Caki2 (cell line): ENCODE measurements around the gene EPAS1. TPM values are rescaled to one million over a fixed set of nuclear protein-coding genes. Genes with fewer than 3 reads are reported as not detected.

Source experiments
- DNase-seq: peaks from one replicate; pipeline ENCODE4 v3.0.0-alpha.2; 2015; ENCODE audit warnings: low read depth
- in situ Hi-C: cut with HindIII; loops from 2 replicates; pipeline ENCODE4 v1.10.0; 2016; ENCODE audit warnings: low sequenced_read_pairs, low pct_unique_long_range_greater_than_20kb, mixed read lengths
- total RNA-seq: library from RNA; depleted of rRNA; stranded (reverse); fragments of >200 nt; shearing (Covaris generic); gene quantifications from 2 replicates; pipeline ENCODE4 v1.2.3, GENCODE V29; 2014; ENCODE audit warnings: low replicate concordance

The EPAS1 gene
- total RNA-seq, 1 experiment from 2014 or later = 3.7 TPM

DNA sequence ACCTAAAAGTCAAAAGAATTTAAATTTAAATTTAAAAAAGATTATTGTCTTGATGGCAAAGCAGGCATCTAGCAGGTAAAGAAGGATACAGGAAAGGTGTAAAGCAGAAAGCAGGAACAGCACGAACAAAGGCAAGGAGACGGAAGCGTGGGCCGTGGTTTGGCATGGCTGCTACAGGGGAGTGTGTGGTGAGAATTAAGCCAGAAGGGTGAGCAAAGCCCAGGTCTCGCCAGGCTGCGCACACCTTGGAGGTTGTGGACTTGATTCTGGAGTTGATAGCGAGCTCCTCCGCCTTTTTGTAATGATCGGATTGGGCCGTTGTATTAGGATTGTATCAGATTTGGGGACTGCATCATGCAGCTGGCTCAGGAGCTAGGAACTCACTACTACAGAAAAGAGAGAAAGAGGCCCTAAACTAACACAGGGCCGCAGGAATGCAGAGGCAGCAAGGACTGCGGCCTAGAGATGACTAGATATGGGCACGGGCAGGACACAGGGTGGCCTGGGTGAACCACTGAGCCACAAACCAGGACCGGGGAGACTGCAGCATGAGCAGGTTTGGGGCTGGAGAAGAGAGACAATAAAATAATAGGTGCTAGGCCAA, 110.7 kb downstream of the EPAS1 start:
- no peak for DNase-seq
- in situ Hi-C loops = no loop called here

DNA sequence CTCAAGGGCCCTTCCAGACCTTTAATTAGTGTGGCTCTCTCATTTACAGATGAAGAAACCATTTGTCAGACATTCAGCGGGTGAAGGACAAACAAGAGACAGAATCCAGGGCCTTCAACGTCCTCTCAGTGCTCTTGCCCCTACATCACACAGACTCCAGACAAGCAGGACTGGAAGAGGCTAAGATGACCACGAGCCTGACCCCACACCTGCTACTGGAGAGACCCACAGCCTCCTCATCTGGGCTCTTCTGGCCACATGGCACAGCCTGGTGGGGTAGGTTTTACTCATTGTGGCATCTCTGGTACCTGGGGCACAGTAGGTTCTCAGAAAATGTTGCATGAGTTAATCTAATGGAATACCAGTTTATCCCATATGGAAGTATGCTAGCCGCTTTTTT, 112.5 kb downstream of the EPAS1 start:
- in situ Hi-C loops = no loop called here
- no peak for DNase-seq

DNA sequence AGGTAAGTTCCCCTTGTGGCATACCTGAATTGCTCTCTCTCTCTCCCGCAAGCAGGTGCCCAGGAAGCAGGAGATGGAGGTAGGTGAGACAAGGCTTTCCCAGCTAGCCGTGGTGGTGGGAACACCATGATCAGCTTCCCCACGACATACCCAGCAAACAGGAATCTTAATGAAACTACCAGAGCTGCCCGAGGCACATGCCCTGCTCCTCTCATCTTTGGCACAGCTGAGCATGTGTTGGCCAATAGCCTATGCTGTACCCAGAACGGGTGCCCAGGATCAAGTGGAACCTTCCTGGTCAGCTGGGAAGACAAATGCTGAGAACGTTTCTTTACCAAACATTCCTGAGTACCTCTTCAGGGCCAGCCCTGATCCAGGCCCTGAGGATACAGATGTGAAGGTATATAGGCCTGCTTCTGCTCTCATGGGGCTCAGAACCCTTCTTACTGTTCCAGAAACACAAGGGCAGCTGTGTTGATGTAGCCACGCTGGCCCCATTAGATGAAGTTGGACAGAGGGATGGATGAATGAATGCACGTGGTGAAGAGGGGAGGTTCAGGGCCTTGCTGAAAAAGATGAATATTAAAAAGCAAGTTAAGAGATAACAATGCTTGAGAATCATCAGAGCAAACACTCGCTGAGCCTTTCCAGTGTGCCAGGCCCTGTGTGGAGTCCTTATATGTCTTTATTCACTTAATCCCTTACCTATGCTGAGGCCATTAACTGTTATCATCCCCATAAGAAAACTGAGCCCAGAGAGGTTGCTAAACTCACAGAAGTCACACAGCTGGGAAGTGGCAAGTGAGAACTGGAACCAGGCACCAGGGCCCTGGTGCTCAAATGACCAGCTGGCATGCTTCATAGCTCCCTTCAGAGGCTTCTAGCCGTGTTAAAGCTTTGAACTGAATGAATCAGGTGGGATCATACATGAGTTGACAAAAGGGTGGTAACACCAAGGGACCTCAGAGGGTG, 113.4 kb downstream of the EPAS1 start:
- DNase-seq = no peak
- in situ Hi-C loops = no loop called here

DNA sequence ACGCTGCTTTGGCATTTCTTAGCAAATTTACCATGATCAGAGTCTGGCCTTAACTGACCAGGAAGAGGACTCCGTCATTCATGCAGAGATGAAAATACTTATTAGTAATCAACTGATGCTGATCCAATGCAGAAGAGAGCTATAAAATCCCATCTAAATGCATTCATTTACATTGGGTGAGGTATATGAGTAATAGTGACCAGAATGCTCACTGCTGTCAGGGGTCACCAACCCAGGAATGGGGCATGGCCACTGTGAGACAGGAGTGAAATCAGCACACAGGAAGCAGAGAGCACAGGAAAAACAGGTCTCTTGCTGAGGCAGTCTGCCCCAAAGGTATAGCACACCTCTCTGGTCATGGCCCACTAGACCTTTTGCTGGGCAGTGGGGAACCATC, 114.0 kb downstream of the EPAS1 start:
- DNase-seq = peak; percentile 57
- in situ Hi-C loops = no loop called here

DNA sequence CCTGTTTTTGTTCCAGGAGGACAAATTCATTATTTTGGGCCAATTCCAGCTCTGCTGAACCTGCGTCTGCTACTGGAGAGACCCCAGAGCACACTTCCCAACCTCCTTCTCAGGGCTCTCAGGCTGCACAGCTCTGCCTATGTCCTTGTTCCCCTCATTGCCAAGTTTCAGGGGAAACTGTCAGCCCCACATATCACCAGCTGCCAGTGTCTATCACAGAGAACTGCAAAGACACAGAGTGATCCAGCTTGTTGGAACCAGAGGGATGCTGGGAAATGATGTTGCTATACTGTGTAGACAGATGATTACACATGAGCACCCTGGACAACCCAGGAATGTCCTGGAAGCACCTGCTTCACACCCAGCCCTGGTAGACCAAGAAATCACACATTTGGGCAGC, 114.8 kb downstream of the EPAS1 start:
- in situ Hi-C loops = no loop called here
- no peak for DNase-seq

DNA sequence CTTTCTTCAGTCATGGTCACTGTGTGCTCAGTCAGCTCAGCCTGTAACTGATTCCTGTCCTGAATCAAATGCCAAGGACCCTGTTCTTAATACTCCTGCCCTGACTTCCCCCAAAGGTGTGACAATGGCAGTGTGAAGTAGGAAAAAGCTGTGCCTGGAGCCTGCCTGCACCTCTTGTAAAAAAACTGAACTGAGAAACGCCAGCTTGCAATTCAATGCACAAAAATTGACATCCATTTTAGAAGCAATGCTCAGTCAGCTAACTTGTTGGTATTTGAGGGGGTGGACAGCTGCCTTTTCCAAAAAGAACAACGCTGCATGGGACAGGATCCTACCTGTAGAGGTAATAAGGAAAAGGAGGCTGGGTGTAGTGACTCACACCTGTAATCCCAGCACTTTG, 115.9 kb downstream of the EPAS1 start:
- no peak for DNase-seq
- in situ Hi-C loops = no loop called here

DNA sequence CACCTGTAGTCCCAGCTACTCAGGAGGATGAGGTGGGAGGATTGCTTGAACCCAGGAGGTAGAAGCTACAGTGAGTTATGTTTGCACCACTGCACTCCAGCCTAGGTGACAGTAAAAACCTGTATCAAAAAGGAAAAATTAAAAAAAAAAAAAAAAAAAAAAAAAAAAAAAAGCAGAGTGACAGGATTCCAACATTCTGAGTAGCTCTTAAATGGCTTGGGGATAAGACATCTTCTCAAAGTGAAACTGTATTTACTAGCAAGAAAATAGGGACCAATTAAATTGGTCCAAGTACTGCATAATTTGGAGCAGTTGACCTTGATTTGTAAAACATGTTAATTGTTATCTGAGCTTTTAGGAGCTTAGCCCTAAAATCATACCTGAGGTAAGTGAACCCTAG, 116.4 kb downstream of the EPAS1 start:
- no peak for DNase-seq
- in situ Hi-C loops = no loop called here

DNA sequence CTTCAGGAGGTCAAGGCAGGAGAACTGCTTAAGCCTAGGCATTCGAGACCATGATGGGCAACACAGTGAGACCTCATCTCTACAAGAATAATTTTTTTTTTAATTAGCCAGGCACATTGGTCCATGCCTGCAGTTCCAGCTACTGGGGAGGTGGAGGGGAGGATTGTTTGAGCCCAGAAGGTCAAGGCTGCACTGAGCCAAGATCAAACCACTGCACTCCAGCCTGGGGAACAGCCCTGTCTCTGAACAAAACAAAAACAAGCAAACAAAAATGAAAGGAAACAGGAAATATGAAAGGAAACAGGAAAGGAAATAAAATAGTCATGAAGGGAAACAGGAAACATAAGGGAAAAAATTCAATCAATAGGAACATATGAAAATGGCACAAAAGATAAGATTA, 117.5 kb downstream of the EPAS1 start:
- in situ Hi-C loops = no loop called here
- DNase-seq = no peak

DNA sequence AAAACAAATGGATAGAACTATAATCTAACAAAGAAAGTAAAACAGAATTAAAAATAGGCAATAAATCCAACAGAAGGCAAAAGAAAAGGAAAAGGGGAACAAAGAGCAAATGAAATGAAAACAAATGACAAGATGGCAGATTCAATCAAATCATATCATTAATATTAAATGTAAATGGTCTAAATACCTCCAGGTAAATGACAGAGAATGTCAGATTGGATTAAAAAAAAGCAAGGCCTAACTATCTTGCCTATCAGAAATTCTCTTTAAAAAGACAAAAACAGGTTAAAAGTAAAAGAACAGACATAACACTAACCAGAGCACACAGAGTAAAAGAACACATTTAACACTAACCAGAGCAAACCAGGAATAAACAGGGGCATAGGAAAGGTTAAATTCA, 119.1 kb downstream of the EPAS1 start:
- in situ Hi-C loops = no loop called here
- no peak for DNase-seq

DNA sequence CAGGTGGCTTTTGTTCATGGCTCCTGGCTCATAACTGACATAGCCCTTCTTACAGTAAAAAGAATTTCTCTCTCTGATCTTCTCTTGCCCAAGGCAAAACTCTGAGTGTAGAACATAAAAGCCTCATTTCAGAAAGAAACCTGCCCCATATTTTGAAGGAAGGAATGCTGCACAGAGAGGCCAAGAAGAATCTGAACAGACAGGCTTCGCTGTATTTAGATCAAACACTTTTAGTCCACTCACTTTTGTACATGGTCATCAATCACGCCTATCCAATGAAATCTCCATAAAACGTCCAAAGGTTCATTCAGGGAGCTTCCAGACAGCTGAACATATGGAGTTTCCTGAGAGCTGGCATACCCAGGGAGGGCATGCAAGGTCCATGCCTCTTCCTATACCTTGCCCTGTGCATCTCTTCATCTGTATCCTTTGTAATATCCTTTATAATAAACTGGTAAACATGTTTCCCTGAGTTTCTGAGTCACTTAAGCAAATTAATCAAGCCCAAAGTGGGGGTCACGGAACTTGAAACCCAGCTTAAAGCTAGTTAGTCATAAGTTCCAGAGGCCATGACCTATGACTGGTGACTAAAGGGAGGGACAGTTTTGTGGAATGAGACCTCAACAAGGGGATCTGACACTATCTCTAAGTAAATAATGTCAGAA, 119.7 kb downstream of the EPAS1 start:
- no peak for DNase-seq

DNA sequence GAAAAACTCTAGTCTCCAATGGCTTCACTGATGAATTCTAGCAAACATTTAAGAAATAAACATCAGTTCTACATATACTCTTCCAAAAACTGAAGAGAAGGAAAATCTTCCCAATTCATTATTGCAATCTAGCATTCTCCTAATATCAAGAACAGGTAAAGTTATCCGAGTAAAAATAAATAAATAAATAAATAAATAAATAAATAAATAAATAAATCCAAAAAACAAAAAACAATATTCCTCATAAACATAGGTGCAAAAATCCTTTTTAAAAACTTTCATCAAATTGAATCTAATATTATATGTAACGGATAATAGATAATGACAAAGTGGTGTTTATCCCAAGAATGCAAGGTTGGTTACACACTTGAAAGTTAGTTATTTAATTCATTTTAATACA, 123.7 kb downstream of the EPAS1 start:
- in situ Hi-C loops = no loop called here

More for the DNA sequence above, 119.7 kb downstream of the EPAS1 start:
- in situ Hi-C loops = no loop called here

DNA sequence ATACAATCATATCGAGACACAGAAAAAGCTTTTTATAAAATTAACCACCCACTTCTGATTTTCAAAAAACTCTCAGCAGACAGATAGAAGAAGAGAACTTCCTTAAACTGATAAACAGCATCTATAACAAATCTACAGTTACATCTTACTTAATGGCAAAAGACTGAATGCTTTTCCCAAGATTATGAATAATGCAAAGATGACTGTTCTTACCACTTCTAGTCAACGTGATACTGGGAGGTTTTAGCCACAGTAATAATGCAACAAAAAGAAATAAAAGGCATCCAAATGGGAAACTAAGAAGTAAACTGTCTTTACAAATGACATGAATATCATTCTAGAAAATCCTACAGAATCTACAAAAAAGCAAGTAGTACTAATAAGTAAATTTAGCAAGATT, 124.2 kb downstream of the EPAS1 start:
- in situ Hi-C loops = no loop called here
- DNase-seq = no peak

More for the DNA sequence above, 123.7 kb downstream of the EPAS1 start:
- no peak for DNase-seq

DNA sequence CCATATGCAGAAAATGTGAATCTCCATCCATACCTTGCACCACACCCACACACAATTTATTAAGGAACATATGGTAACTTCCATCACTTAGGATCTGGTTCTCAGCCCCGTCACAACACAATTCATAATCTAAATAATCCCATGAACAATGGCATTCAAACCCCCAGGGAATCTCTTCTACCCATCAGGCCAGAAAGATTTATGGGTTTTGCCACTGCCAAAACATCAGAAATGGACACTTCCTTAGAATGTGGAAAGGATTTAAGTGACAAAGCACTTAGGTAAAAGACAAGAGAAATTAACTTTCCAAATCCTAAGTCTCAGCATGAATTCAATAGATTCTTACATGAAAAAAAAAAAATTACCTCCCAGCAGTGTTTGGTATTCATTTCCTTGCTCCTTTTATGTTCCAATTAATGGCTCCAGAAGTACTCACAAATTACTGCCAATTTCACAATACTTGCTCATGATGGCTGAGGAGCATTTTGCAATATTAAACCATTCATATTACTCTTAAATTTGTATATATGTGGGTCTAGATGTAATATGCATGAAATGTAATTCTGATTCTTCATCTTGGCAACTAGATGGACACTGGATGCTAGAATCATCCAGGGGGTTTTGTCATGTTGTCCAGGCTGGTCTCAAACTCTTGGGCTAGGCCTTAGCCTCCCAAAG, 125.6 kb downstream of the EPAS1 start:
- in situ Hi-C loops = no loop called here
- no peak for DNase-seq

DNA sequence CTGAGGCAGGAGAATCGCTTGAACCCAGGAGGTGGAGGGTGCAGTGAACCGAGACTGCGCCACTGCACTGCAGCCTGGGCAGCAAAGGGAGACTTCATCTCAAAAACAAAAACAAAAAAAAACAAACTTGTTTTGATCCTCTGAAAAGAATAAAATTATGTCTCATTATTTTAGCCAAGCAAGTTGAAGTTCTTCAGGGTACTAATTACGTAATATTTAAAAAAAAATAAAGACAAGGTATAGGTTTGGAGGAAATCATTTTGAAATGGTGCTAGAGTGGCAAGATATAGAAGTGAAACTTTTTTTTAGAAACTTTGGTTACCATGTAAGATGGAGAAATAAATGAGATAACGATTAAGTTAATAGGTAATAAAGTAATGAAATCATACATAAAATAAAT, 127.7 kb downstream of the EPAS1 start:
- DNase-seq = no peak
- in situ Hi-C loops = no loop called here

DNA sequence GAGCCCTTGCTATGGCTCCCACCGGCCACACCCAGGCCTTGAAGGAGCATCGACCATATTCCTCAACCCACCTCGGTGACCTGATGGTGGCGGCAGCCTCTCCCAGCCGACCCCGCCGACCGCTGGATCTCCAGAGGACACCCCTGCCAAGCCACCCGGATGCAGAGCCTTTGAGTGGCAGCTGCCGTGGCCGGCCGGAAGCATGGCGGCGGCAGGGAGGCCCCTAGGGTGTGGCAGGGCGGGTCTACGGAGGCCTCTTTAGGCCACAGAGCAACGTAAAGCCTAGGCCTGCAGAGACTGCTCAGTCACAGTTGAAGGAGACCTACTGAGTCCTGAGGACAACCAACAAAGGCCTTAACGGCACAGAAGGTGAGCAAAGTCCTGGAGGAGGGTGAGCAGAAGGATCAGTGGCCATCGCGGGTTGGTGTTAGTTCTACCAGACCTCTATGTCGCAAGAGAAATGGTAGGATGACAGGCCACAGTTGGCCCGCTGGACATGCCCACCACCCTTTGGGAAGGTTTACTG, 131.8 kb downstream of the EPAS1 start:
- DNase-seq = no peak
- in situ Hi-C loops = no loop called here

DNA sequence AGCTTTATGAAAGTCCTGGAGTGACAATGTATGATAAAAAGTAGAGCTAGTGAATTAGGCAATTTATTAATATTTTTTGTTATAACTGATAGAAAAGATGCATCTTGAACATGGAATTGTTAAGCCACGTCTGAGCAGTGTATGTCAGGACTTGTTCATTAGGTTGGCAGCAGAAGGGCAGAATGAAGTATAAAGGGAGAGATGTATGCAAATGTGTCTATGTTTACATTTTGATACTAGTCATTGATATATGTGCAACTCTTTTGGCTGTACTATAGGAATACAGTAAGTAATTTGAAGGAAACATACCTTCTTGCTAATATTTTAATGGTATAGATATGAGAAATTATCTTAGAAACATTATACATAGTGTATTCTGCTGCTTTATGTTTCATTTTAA, 133.2 kb downstream of the EPAS1 start:
- in situ Hi-C loops = no loop called here
- DNase-seq = no peak

DNA sequence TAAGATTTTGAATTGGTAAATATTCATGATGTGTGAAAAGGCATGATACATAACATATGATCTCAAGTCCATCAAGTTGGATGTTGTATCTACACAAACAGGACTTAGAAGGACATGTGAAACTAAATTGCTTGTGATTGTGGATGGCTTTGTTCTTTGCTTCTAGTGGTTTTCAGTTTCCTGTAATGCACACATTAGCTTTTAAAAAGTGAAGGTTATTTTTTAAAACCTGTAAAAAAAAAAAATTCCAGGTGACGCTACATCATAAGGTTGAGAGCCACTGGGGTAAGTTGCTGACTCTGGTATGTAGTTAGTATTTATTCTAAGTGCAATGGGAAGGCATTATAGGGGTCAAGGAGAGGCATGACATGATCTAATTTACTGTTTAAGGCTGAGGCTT, 133.8 kb downstream of the EPAS1 start:
- no peak for DNase-seq
- in situ Hi-C loops = no loop called here

DNA sequence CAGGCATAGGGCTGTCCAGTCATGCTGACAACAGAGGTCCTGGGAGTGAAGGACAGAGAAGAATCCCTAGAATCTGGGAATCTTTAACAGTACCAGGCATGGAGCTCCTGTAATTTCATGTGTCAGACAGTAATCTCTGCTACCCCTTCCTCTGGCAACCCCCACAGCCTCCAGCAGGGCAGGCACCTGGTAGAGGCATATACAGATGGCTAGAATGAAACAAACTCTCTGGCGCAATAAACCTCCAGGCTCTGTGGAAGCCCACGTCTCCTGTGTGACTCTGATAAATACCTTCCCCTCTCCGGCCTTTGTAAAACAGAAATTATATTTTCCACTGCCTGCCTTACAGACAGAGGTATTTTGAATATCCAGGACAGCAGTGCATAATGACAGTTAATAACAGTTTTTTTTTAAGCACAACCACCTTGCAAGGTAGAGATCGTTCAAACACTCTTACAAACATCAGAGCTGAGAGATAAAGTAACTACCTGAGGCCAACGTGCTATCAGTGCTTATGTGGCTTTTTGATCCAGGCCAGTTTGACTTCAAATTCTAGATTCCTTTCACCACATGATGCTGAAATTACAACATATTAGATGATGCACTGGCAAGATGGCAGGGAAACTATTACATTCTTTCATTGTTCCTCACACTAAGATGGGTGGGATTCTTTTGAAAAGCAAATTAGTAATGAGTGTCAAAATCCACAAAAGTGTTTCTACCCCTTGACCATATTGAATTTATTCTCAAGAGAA, 134.5 kb downstream of the EPAS1 start:
- no peak for DNase-seq
- in situ Hi-C loops = no loop called here
